G401 (cell line): Measurements from ENCODE around the gene IL4I1. TPM values are rescaled to one million over a fixed set of nuclear protein-coding genes. Genes with fewer than 3 reads are reported as not detected.
"Not testable (repeated sequence)": the region's sequence is repeated elsewhere in the genome, so short reads cannot be mapped to it uniquely, and the experiment has no call there.

Experiments
- DNase-seq: peaks from one replicate; pipeline ENCODE4 v3.0.0-alpha.2; 2015; ENCODE audit warnings: low spot score
- in situ Hi-C: cut with HindIII; loops from 2 replicates; pipeline ENCODE4 v1.10.0; 2016; ENCODE audit warnings: low sequenced_read_pairs, mixed read lengths
- total RNA-seq: library from RNA; depleted of rRNA; stranded (reverse); fragments of >200 nt; shearing (Covaris generic); gene quantifications from 2 replicates; pipeline ENCODE4 v1.2.3, GENCODE V29; 2014

The IL4I1 gene
- total RNA-seq, 1 experiment from 2014 or later: 0.07 TPM

DNA sequence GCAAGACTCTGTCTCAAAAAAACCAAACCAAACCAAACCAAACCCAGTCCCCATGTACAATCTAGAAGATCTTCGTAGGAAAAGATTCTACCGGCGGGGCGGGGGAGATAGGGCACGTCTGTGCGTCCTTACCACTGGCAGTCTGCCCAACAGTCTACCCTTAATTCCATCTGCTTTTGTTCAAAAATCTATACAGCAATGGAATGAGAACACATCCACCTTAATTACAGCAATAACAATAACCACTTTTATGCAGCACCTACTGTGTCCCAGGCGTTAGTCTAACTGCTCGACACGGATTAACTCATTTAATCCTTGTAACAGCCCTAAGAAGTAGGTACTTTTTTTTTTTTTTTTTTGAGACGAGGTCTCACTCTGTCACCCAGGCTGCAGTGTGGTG, 29.8 kb upstream of the IL4I1 start:
- in situ Hi-C loops: no loop called here
- DNase-seq: no peak

- DNase-seq: no peak
- in situ Hi-C loops: no loop called here
Measured at GRCh38 chr19:49925486-49925885, 28.8 kb upstream of the IL4I1 start.

GRCh38 chr19:49924881-49925210, 28.2 kb upstream of the IL4I1 start:
- in situ Hi-C loops, DNase-seq: not testable (repeated sequence)

DNA sequence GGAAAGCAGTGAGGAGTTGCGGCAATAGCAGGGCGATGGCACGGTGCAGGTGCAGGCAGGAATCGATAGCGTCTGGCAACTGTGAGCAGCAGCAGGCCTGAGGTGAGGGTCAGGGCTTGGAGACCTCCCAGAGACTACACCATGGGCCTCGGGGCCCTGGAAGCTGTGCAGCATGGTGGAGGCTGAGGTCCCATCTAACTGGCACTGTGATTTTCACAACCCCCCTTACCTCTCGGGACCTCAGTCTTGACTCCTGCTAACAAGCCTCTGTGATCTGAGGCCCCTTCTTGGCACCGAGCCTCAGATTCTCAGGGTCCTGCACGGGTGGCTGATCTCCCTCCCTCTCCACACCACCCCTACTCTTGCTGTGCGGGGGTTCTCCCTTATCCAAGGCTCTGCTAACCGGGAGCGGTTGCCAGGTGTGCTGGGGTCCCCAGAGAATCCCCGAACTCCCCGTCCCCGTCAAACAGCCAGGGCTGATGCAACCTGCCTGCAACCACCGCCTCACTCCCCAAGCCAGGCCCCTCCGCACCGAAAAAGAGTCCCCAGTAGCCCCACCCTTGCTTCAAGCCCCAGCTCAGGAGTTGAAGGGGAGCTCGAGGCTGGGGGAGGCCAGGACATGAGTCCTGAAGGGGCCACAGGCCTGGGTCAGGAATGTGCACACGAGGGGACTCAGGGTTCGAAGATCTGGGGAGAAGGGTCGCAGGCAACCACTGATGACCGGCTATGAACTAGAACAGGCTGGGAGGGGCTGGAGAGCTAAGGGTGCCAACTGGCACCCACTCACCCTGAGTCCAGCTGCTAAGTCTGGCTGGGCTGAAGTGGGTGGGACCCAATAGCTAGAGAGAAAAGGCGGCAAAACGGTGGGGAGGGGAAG, 27.6 kb upstream of the IL4I1 start:
- in situ Hi-C loops: no loop called here
- DNase-seq: no peak

DNA sequence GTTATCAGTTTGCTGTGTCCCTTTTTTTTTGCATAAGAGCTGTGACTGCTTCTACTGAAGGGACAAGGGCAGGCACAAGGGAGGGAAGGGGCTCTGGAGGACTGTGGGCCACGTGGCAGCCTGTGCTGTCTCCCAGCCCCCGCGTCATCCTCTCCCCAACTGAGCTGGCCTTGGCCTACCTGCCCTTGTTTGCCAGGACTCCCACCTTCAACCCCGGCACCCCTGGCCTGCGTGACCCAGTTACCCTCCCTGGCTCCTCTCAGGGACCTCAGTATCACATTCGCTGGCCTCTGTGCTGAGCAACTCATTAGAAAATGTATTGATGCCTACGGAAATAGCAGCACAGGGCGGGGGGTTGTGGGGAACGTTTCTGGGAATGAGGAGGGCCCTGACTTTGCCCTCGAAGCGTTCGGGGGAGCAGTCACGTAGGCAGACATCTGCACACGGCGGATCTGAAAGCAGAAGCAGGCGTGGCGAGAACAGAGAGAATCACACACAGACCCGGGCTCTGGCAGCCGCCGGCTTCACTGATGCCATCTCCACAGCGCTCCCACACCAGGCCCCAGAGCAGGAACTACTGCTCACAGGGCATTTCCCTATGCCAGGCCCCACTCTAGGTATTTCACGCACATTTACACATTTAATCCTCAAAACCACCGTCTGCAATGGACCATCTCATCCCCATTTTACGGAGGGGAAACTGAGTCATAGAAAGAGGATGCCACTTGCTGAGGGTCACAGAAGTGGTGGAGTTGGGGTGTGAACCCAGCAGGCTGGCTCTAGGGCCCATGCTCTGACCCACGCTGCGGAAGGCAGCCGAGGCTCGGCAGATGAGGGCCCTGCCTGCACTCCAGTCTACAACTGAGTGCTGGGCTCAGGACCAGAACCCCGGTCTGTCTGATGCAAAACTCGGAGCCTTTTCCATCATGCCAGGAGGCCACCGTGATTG, 26.6 kb upstream of the IL4I1 start:
- in situ Hi-C loops: no loop called here
- DNase-seq: no peak

DNA sequence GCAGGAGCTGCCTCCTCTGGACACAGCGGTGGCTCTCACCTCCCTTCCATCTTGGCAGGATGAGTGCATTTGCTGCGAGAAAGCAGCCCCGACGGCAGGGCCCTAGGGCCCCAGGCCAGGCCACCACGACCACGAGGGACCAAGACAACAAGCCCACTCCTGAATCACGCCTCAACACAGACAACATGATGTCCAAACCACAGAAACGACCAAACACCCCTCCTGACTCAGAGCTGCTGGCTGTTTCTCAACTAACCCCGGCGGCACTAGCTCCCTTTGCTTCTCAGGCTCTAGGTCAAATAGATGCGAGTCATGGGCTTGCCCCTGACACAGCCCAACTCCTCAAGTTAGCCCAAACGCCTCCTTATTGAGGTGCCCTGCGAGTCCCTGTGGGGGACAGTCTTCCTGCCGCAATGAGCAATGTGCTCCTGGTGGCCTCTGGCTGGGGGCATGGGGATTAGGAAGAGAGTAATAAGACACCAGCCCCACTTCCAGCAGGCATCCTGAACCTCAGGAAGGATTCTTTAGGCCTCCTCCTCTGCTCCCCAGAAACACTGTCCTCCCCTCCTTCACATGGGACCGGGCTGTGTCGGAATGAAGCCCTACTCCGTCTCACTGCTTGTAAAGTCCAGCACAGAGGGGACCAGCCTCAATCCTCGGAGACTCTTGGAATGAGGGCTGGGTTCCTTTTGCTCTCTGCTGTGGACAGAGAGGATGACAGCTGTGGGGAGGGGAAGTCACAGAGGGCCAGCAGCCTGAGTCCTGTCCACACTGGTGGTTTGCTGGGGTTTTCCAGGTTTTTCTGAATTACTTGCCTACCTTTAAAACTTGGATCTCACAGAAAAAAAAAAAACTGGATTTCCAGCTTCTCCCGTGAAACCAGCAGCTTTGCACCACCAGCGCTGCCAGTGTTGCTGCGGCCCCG, 25.4 kb upstream of the IL4I1 start:
- in situ Hi-C loops: no loop called here
- DNase-seq: no peak

- no peak for DNase-seq
- in situ Hi-C loops: no loop called here
Measured at GRCh38 chr19:49920624-49921363, 24.1 kb upstream of the IL4I1 start.

GRCh38 chr19:49918089-49918488, 21.4 kb upstream of the IL4I1 start:
- in situ Hi-C loops: no loop called here
- DNase-seq: no peak

DNA sequence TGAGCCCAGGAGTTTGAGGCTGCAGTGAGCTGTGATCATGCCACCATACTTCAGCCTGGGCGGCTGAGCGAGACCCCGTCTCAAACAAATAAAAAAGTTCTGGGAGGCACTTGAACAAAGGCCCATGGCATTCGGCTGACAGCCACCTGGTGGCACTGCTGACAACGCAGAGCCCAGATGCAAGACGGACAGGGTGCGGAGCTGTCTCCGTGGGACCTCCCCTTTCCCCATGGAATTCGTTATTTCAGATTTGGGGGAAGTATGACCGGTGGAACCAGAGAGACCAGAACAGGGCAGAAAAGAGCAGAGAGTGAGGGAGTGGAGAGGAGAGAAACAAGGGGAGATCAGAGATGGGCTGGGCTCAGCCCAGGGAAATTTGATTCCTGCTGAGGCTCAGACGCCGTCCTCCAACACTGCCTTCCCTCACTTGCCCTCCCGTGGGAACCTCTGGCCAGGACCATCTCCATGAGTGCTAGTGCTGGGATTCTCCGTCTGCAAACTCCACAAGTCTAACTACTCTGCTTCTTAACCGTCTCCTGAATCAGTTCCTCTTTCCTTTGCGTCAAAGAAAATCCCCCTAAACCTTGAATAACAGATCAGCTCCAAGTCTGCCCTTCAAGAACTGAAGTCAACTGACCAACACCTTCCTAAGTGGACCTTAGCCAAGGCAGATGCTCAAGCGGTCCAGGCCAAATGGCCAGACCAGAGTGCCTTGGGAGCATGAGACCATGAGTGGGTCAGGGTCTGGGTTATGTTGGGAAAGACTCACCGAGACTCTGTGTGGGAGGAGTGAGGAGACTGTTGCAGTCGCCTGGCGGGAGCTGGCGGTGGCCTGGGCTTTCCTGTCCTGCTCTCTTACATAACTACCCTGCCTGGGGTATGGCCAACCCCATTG, 20.4 kb upstream of the IL4I1 start:
- in situ Hi-C loops: no loop called here
- DNase-seq: no peak

DNA sequence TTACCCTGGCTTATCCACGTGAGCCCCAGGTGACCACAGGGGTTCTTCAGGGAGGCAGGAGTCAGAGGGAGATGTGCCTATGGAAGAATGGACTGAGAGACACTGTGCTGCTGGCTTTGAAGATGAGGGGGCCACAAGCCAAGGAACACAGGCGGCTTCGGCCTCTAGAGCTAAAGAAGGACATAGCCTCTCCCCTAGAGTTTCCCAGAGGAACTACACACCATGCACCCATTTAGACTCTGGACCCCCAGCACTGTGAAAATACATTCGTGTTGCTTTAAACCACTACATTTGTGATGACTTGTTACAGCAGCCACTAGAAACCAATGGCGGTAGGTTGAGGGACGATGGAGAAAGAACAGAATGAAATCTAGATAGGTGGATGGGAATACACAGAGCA, 18.6 kb upstream of the IL4I1 start:
- in situ Hi-C loops: no loop called here
- DNase-seq: no peak

GRCh38 chr19:49913720-49914119, 17.0 kb upstream of the IL4I1 start:
- no peak for DNase-seq
- in situ Hi-C loops: no loop called here

GRCh38 chr19:49912965-49913685, 16.4 kb upstream of the IL4I1 start:
- no peak for DNase-seq

DNA sequence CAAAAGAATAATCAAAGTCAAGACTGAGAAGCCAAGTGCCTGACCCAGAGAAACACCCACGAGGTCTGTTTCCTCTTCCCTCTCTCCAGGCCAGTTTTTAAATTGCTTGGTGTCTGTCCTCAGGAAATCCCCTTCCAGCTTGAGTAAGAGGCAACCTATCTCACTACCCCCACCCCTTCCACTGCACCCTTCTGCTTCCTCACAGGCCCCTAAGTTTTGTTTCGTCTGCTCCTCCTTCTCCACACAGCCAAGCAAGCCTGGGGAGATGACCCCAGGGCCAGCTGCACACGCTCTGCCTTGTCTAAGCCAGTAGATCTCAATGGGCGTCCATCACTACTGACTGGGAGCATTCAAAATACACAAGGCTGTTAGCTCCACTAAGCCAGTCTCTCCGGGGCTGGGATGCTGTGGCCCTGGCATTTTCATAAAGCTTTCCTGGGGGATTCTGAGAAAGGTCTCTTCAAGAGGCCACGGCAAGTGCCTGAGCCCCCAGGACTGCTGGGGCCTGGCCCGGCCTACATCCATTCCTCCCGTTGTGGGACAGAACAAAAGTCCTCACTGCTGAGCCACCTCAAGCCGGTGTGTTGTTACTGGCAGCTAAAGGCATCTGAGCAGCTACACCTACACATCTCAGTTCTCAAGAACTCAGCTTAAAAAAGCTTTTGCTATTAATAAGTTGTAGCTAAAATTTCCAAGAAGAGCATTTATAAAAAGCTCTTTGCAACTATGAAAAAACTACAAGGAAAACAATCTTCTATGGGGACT, 14.9 kb upstream of the IL4I1 start:
- DNase-seq: no peak
- in situ Hi-C loops: no loop called here

More at GRCh38 chr19:49912965-49913685, 16.4 kb upstream of the IL4I1 start:
- in situ Hi-C loops: no loop called here

DNA sequence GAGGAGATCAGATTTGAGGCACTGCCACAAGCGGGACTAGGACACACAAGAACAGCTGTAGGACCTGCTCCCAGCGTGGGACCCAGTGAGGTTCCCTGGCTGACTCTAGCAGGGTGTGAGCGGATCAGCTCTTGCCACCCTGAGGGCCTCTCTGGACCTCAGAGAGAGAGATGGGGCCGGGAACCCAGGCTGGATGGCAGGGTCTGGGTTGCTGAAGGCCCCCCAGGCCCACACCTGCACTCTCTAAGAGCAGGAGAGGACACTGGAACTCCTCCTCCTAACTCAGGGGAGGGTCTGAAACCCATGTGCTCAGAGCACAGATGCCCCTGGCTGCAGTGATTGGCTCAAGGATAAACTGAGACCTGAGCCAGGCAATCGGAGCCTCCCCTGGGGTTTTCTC, 13.5 kb upstream of the IL4I1 start:
- in situ Hi-C loops: no loop called here
- no peak for DNase-seq

- in situ Hi-C loops: no loop called here
- DNase-seq: no peak
Measured at GRCh38 chr19:49908480-49909420, 12.1 kb upstream of the IL4I1 start.
